Left colon (tissue), 2 donors: ENCODE measurements around the gene ZNF219. TPM values are rescaled to one million over a fixed set of nuclear protein-coding genes. Genes with fewer than 3 reads are reported as not detected.

Experiments used
- ATAC-seq: fragments of 200-7000 bp; cut with Tn5 transposase; one replicate; pipeline ENCODE4 v1.9.1; 2020; ENCODE audit warnings: mild to moderate bottlenecking, moderate library complexity
- DNase-seq, 2 donors: peaks; one replicate each; pipeline ENCODE4 v3.0.0-alpha.2; 2020
- intact Hi-C, 2 donors: fragments of 100-400 bp; cut with DNase I in 1 of 2; cut with micrococcal nuclease in 1 of 2; formaldehyde crosslinking; loops; one replicate each; pipeline versions ENCODE4 v1.11.2 to v1.14.0; 2022; cut with DNase I, micrococcal nuclease
- total RNA-seq, 2 donors: library from RNA; stranded (reverse); fragmentation: NEBNext Ultra II Directional; extraction: Animal tissue kit (Norgen Biotek cat#: 25700); gene quantifications; one replicate each; pipeline ENCODE4 v1.2.1, GENCODE V29; 2021
- donor health status: DM: no; HTN: no; CAD: no.
- donor health status: DM: yes; HTN: yes; CAD: no.

Gene ZNF219
- total RNA-seq, 2 donors from 2014 or later, result 51.1 to 53.7 TPM

DNA sequence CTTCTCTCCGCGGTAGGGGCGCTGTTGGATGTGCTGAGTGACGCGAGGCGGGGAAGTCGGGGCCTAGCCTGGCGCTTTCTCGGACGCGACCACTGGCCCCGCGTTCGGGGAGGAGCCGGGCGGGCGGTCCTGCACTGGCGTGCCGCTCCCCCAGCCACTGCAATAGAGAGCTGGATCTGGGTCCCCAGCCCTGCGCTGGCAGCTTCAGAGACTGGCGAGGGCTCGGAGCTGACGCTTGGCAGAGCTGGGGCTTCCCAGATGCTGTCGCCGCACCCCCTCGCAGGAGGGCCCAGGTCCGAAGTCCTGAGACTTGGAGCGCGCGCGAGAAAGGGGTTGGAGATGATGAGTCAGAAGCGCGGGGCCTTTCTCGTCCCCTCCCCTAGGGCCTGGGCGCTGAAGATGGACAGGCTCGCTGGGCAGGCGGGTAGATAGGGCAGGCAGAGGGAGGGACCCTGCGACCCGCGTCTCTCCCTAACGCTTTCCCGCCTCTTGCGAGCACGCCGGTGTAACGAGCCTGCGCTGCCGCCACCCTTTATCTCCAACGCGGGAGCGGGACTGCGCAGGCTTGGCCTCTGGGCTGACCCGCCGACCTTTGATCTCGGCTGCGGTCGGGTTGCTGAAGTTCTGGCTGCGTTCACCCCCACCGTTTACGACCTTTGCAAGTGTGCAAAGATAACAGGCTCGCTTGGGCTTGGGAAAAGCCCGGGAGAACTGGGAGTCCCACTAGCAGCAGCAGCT, 5.4 kb upstream of the ZNF219 start:
- intact Hi-C loops, result no loop called here
- ATAC-seq, result peak; percentile 75
- peak; percentile 97 for DNase-seq

DNA sequence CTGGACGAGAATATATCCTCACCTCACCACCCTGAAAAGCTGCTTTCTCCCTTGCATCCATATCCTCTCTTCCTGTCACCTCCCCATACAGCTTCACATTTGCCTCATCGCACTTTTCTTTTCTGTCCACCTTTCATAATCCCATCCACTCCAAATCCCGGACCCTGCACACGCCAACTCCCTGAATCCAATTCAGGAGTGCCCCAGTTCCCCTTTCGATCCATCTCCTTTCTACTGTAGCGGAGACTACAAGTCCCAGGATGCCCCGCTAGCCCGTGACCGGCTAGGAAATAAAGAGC, 4.9 kb upstream of the ZNF219 start:
- no peak for ATAC-seq
- intact Hi-C loops, result no loop called here
- no peak for DNase-seq

DNA sequence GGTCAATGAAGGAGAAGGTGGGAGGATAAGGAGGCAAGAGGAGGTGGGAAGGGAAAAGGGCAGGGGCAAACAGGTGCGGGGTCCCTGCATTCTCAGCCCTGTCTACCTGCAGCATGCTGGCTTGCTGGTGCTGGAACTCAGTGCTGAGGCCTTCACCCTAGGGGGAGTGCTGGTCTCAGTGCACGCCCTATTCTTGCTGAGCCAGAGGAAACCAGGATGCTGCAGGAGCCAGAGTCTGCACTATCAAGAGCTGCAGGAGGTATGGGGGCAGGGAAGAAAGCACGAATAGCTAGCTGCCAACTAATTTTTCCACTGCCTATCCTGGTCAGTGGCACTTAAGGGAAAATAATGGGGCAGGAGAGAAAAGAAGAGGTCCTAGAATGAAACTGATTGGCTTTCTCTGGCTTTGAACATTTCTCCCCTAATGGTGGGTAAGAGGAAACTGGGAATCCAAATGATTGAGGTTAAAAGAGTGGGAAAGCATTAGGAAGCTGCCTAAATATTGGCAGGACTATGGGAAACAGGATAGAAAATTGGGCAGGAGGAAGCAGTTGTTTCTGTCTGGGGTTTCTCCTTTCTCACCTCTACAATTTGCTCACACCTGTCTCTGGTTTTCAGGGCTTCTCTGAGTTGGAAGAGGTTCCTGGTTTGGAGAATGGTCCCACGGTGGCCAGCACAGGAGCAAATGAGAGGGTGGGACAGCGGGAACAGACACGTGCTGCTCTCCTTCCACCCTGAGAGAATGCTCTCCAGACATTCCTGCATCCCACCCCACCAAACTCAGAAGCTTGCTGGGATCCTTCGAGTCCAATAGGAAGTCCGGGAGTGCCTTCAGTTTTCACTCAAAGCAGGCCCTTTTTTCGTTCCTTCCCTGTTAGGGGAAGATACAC, 4.3 kb upstream of the ZNF219 start:
- intact Hi-C loops, result no loop called here
- ATAC-seq, result peak; percentile 15
- DNase-seq, result peak; percentile 52 to 73

DNA sequence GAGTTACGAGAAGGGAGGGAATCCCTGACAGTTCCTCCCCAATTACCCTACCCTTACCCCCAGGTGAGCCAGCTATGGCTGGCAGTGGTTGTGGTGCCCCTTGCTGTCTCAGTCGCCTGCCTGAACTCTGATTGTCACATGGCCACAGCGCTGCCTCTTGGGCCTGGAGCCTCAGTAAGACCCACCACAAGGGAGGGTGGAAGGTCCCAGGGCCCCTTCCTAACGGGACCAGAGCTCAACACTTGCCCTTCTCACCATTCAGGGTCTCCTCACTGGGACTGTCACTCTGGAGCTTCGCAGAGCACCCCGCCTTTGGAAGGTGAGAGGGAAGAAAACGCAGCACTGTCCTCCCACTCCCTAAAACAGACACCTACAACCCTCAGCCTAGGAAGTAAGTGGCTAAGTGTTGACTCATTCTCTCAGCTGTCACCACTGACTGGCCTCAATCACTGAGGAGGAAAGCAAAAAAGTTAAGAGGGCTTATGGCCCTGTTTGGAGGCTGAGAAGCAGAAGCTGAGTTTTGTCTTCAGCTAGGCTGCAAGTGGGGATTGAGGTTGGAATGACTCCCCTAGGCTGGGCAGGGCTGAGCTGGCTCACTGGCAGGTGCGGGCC, 3.5 kb upstream of the ZNF219 start:
- intact Hi-C loops, result no loop called here
- no peak for ATAC-seq
- no peak for DNase-seq

DNA sequence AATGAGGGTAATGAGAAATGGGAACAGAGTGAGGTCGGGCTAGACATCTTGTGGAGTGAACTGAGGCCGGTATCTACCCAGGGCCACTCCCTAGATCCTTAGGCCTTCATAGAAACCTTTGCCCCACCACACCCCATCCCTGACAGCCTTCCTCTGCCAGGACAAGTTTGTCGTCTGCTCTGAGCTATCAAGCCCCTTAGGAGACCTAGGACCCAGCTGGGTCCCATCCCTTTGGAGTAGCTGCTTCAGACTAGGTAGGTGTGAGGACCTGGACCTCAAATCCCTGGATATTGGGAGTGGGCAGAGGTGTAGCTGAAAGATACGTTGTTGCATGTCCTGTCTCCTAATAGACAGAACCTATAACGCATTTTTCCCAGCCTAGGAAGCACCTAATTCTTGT, 2.5 kb upstream of the ZNF219 start, which contains the start of gene TMEM253:
TMEM253 (plus strand) TSS at position 136 of the 400 bp plus-strand sequence. CDS start 278 bp downstream, outside the sequence.
- intact Hi-C loops, result no loop called here
- ATAC-seq (peak; percentile 38), DNase-seq (peak; percentile 74 to 80)

DNA sequence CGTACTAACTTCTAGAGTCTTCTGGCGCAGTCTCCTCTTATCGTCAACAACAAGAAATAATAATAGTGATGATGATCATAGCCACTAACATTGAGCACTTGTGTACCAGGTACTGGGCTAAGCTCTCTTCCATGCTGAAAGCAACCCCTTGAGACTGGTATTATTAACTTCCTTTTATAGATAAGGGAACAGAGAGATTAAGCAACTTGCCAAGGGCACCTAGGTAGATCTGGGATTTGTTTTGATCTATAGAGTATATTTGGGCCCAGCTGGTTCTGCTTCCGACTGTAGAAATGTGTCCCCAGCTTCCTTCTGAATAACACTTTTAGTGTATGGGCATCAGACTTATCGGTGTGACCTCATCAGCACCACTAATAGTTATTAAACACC, 1.1 kb upstream of the ZNF219 start:
- ATAC-seq, result no peak
- intact Hi-C loops, result loop anchor here (5.0 to 10.0 kb wide), 2 partner anchors 77 to 85 kb away; no protein-coding TSS in a partner anchor
- no peak for DNase-seq

DNA sequence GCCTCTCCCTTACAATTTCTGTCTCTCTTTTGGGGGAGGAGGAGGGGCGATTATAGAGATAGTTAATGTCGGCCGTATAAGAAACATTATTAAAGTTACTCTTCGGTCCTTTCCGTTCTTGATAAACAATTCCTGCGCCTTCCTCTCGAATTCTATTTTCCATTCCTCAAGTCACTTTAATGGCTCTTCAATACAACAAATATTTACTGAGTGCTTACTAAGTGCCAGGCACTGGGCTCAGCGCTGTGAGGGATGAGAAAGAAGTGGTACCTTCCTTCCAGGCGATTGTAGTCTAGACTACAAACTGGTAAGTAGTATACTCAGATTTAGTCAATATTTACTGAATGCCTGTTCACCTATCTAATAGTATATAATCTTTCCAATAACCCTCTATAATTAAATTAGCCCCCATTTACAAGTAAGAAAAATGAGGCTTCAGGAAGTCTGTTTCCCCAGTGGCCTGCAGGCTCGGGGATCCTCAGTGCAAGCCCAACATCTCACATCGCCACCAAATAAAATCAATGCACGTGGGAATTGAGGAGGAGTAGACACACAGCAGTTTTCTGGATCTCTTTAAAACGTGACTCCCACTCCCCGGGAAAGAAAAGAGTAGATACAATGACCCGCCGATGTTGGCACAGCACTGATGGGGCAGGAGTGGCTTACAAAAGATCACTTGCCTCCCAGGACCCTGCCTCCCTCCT, 589 bp upstream of the ZNF219 start:
- intact Hi-C loops, result loop anchor here (5.0 to 10.0 kb wide), 2 partner anchors 77 to 84 kb away; no protein-coding TSS in a partner anchor
- ATAC-seq, result no peak

DNA sequence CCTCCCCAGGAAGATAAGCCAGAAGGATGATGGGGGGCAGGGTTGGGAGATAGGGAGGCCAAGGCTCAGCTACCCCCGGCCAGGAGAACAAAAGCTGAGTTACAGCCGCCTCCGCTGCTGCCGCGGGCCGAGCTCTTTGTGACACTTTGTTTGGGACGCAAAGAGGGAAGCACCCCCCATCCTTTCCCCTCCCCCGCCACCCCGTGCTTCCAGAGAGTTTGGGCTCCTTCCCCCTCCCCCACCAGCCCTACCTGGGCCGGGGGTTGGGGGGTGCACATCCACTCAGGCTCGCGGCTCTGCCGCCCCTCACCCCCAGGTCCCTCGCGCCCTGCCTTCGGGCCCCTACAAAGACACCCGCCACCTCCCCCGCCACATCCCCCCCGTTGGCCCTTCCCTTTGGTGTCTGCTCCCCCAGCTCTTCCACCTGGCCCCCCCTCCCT, 799 bp downstream of the ZNF219 start:
- DNase-seq (peak; percentile 46 to 69), ATAC-seq (peak; percentile 6)
- intact Hi-C loops, result loop anchor here (5.0 to 10.0 kb wide), 2 partner anchors 75 to 83 kb away; no protein-coding TSS in a partner anchor

More for the DNA sequence above, 589 bp upstream of the ZNF219 start:
- DNase-seq, result no peak

DNA sequence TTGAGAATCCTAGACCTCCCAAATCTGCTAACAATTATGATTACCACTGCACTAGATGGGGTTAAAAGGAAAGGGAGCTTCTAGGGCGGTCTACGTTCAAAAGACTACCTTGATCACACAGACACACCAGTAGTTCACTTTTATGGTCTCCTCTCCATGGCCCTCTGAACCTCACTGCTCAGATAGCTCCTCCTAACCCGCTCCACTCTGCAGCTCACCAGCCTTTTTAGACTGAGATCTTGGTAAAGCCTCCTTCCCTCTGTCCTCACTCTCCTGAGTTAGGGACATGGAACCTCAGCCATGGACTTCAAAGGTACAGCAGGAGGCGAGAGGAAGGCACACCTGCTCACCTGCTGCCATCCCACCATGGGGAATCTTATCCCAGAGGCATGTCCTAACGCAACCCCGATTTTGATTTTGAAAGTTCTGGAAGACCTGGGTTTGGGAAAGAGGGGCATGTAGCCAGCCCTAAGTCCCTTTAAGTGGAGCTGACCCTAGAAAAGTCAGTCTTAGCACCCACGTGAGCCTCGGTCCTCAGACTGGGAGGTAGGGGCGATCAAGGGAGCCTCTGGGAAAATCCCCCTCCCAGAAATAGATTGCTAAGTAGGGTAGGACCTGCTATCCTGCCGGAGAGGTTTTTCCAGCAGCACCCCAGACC, 1.3 kb downstream of the ZNF219 start:
- intact Hi-C loops, result loop anchor here (5.0 to 10.0 kb wide), 2 partner anchors 75 to 82 kb away; no protein-coding TSS in a partner anchor
- peak; percentile 34 for ATAC-seq
- no peak for DNase-seq

DNA sequence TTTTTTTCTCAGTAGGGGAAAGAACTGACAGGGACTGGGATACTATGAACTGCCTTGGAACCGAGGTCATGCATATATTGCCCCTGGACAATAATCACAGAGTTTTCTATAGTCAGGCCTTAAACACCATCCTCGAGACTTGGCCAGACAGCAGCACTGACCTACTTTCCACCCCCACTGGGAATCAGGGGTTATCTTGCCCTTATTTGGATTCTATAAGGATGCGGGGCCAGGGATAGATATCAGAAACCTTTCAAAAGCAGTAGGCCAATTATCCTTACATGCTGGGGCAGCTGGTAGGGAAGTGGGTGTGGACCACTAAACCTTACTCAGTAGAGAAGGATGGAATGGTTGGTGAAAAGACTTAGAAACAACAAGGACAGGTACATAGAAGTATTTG, 2.0 kb downstream of the ZNF219 start:
- intact Hi-C loops, result loop anchor here (5.0 to 10.0 kb wide), 2 partner anchors 74 to 82 kb away; no protein-coding TSS in a partner anchor
- DNase-seq (no peak), ATAC-seq (no peak)

DNA sequence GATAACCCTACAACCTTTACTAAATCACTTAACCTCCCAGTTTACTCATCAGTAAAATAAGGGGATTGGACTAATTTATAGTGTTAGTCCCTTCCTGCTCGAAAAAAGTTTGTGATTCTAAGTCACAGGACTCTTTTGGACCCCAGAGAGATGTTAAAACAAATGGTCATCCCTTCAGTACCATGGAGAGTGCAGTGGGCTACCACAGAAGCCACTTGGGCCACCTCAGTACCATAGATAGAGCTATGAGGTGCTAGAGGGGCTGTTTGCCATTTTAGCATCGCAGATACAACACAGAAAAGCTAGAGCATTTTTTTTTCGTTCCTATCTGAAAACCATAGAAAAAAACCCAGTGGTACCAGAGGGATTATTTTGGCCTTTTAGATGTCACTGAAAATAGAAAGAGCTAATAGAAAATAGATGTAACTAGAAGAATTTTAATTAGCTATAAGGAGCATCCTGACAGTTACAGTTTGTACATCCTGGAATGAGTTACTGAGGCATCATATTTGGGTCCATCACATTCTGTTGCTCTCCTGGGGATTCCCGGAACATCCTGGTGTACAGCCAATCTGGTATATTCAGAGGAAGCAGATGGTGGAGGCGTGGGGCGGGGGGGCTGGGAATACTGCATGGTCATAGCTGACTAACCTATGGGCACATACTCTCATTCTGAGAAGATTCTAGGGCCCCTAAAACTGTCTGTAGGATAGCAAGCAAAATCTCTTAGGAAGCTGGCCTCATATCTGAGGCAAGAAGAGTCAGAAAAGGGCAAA, 2.8 kb downstream of the ZNF219 start:
- DNase-seq (no peak), ATAC-seq (no peak)

DNA sequence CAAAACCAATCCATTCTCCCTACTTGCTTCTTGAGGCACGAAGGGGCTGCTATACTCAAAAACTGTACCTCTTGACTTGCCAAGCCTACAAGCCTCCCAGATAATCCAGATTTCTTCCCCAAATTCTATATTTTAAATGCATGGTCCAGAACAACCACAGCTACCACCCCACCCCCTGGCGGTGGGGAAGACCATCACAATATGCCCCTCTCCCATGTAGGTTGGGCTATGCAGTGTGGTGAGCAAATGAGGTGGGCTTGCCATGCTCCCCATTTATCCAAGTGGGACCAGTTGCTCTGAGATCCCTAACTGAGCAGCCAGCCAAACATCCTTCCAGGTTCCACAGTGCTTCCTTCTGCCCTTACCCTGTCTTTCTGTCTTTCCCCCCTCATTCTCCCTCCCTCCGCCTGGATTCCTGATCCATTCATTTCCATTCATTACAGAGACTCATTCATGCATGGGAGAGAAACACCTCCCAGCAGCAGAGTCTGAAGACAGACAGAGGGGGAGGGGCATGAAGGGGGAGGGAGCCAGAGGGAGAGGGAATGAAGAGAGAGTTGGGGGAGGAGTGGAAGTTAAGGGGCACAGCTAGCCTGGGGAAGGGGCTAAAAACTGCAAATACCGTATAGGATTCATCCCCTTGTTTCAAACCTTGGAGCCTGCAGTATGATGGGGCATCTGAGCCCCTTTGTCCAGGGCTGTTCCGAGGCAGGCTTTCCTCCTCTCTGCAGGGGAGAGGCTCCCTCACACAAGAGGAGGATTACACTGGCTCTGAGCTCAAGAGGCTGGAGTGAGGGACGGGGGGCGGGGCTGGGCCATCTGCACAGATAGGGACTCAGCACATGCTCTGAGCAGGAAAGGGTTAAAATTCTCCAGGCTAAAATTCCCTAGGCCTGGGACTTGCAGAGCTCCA, 4.4 kb downstream of the ZNF219 start:
- intact Hi-C loops, result loop anchor here in 1 of 2 donors (10.0 kb wide), 1 partner anchor 79 kb away; no protein-coding TSS in a partner anchor
- ATAC-seq, result no peak
- no peak for DNase-seq

More for the DNA sequence above, 2.8 kb downstream of the ZNF219 start:
- intact Hi-C loops, result loop anchor here (5.0 to 10.0 kb wide), 2 partner anchors 73 to 81 kb away; no protein-coding TSS in a partner anchor

DNA sequence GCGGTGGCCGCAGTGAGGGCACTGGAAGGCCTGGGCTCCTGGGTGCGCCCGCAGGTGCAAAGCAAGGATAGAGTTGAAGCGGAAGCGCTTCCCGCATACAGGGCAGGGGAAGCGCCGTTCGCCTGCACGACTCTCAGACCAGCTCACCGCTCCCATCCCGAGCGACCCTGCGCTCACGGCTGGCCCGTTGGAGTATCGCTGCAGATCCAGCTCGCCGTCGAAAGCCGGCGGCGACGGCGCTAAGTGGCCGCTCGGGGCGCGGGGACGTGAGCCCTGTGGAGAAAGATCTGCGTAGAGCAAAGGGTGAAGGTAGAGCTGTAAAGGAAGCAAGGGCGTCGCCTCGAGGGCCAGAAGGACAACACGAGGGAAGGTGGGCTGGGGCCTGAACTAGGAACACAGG, 5.4 kb downstream of the ZNF219 start:
- ATAC-seq (no peak), DNase-seq (no peak)
- intact Hi-C loops, result loop anchor here in 1 of 2 donors (10.0 kb wide), 1 partner anchor 78 kb away; no protein-coding TSS in a partner anchor

DNA sequence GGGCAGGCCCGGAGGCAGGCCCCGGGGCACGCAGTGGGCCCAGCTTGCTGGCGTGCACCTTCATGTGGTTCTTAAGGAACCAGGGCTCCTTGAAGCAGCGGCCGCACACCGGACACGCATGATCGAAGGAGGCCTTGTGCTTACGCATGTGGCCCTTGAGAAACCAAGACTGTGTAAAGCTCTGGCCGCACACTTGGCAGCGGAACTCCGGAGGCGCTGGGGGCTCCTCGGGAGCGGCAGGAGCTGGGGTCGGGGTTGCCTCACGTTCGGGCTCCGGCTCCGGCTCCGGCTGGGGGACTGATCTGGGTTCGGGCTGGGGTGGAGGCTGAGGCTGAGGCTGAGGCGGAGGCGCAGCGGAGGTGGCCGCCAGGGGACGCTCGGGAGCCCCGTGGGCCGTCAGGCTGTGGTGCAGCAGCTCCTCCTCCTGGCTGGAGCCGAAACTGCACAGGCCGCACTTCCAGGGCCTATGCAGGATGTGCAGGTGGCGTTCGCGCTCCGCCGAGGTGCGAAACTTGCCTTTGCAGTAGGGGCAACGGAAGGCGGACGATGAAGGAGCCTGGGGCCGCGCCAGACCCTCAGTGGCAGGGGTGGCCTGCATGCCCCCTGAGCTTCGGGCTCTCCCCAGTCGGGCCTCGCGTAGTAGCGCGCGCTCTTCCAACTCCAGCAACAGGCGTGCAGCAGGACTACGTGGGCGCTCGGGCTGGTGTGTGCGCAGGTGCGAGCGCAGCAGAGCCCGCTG, 6.0 kb downstream of the ZNF219 start:
- ATAC-seq, result peak; percentile 68

DNA sequence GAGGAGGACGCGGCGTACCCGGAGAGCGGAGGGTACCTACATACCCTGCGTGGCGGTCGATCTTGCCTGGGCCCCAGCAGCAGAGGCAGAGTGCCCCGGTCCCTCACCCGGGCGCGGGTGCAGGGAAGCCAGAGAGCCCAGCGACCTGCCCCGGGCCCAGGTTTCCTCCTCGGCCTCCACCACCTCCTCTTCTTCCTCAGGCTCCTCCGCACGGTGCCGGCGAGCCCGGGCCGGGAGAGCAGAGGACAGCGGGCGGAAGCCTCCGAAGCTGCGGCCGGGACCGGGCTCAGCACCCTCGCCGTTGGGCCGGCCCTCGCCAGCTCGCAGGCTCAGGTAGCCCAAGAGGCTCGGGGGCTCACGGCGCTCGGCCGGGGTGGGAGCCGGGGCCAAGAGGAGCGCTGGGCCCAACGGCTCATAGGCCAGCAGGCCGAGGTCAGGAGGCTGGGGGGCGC, 6.6 kb downstream of the ZNF219 start:
- ATAC-seq (peak; percentile 1), DNase-seq (no peak)
- intact Hi-C loops, result loop anchor here in 1 of 2 donors (10.0 kb wide), 1 partner anchor 77 kb away; no protein-coding TSS in a partner anchor

More for the DNA sequence above, 6.0 kb downstream of the ZNF219 start:
- intact Hi-C loops, result loop anchor here in 1 of 2 donors (10.0 kb wide), 1 partner anchor 78 kb away; no protein-coding TSS in a partner anchor
- DNase-seq, result peak; percentile 76 to 93
